IgD-negative memory B cell (primary cell): Measurements from ENCODE around the gene FAM53A. TPM values are rescaled to one million over a fixed set of nuclear protein-coding genes. Genes with fewer than 3 reads are reported as not detected.
A peak's percentile ranks its signal among the peaks of the same experiment; 100 is the strongest.
"Not testable (repeated sequence)": the region's sequence is repeated elsewhere in the genome, so short reads cannot be mapped to it uniquely, and the experiment has no call there.

Experiments
- H3K27ac Mint-ChIP-seq, 3 donors: one replicate each; pipeline ENCODE4 v1.8.0; 2020 to 2022; ENCODE audit warnings: mild to moderate bottlenecking in 3 of 3, mixed read lengths in 3 of 3, moderate library complexity in 1 of 3
- H3K27me3 Mint-ChIP-seq: one replicate; pipeline ENCODE4 v1.8.0; 2021; ENCODE audit warnings: mixed read lengths
- H3K36me3 Mint-ChIP-seq: one replicate; pipeline ENCODE4 v1.8.0; 2020; ENCODE audit warnings: mild to moderate bottlenecking, mixed read lengths
- H3K4me1 Mint-ChIP-seq, 3 donors: one replicate each; pipeline ENCODE4 v1.8.0; 2020 to 2022; ENCODE audit warnings: mixed read lengths in 3 of 3, mild to moderate bottlenecking in 1 of 3
- H3K4me3 Mint-ChIP-seq, 4 donors: one replicate each; pipeline ENCODE4 v1.8.0; 2020 to 2022; ENCODE audit warnings: mild to moderate bottlenecking in 4 of 4, mixed read lengths in 4 of 4, moderate library complexity in 3 of 4
- H3K9me3 Mint-ChIP-seq, 3 donors: one replicate each; pipeline ENCODE4 v1.8.0; 2020 to 2021; ENCODE audit warnings: mixed read lengths in 3 of 3, mild to moderate bottlenecking in 1 of 3
- polyA plus RNA-seq: library from polyadenylated mRNA; unstranded; fragments of 300-500 nt; fragmentation: Illumina TruSeq; gene quantifications from one replicate; pipeline ENCODE4 v1.2.3, GENCODE V29; 2021

FAM53A gene
- polyA plus RNA-seq, 1 donor from 2014 or later: 1.5 TPM

DNA sequence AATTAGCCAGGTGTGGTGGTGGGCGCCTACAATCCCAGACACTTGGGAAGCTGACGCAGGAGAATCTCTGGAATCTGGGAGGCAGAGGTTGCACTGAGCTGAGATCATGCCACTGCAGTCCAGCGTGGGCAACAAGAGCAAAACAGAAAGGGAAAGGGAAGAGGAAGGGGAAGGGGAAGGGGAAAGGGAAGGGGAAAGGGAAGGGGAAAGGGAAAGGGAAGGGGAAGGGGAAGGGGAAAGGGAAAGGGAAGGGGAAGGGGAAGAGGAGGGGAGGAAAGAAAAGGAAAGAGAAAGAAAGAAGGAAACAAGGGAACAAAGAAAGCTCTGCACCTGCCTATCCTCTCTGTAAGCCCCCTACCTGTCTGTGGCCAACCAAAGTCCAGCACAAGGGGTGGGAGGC is 35.2 kb downstream of the FAM53A start:
- Mint-ChIP-seq H3K4me3 (no peak overlapping the region), H3K36me3 (no peaks in the 10 kb centered on the region), H3K9me3 (no peaks in the 10 kb centered on the region)

DNA sequence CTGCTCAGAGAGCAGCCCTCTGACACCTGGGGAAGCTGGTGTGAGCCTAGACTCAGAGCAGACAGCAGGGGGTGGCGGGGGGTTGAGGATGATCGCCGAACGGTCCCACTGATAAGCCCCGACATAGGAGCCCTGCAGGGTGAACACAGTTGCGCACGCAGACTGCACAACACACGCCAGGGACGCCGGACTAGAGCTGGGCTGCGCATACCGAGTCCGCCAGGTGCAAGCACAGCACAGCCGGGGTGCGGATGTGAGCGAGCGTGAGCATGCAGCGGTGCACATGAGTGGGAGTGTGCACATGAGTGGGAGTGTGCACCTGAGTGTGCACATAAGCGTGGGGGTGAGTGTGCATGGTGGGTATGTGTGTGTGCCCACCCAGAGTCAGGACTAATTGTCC is 36.7 kb downstream of the FAM53A start:
- H3K9me3 Mint-ChIP-seq: no peaks in the 10 kb centered on the region
- H3K36me3 Mint-ChIP-seq: no peaks in the 10 kb centered on the region
- no peaks in the 10 kb centered on the region for H3K27me3 Mint-ChIP-seq
- no peak overlapping the region for H3K4me3 Mint-ChIP-seq
- H3K4me1 Mint-ChIP-seq: no peaks in the 10 kb centered on the region
- H3K27ac Mint-ChIP-seq: peak overlapping the region in 1 of 3 donors; percentile 71

More for the DNA sequence above, 35.2 kb downstream of the FAM53A start:
- Mint-ChIP-seq H3K27ac (no peak overlapping the region), H3K4me1 (no peaks in the 10 kb centered on the region), H3K27me3 (no peaks in the 10 kb centered on the region)

DNA sequence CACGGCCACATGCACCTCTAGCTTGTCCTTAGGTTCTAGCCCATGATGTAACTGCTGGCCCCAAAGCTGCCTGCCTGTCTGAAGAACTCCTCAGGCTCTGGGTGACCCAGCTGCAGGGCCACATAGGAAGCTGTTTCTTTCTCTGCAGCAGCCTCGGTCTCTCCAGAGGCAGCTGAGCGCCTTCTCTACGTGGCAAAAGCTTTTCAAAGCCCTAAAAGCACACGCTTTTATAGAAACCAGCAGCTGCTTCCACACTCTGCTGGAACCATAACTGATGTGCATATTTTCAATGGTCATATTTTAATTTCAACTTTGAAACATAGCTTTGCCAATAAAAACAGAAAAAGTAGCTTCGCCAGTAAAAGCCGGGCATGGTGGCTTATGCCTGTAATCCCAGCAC is 37.4 kb downstream of the FAM53A start:
- Mint-ChIP-seq H3K27ac (no peak overlapping the region), H3K4me1 (no peaks in the 10 kb centered on the region), H3K36me3 (peaks cover 2% of the 10 kb centered on the region), H3K27me3 (no peaks in the 10 kb centered on the region), H3K9me3 (no peaks in the 10 kb centered on the region), H3K4me3 (no peak overlapping the region)

DNA sequence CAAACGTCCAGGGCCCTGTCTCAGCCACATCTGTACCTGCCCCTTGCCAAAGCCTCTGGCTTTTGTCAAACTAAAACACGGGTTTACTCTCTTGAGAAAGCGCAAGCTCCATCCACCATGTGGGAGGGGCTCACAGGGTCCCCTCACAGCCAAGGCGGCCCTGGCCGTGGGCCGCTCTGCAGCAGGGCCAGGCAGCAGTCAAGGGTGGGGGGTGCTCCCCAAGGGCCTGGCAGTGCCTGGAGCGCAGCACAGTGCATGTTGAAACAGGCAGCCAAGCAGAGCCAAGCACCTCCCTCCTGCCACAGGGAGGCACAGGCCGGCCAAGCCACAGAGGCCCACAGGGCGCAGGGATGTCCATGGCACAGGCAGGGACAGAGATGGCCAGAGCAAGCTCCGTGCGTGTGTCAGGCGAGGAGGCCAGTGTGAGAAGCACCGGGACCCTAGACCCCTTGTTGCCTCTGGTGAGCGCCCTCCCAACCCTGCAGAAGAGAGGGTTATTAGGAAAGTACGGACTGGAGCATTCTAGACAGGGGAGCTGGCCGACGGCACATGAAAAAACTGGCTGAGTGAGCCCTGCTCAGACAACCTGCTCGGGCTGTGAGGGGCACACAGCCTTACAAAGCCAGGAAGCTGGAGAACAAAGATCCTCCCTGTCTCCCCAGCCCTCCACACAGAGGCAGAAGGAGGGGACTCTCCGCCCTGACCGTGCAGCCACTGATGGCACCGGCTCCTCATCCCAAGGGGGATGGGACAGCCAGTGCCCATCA is 39.0 kb downstream of the FAM53A start:
- H3K9me3 Mint-ChIP-seq: no peaks in the 10 kb centered on the region
- no peaks in the 10 kb centered on the region for H3K27me3 Mint-ChIP-seq
- no peaks in the 10 kb centered on the region for H3K4me1 Mint-ChIP-seq
- no peak overlapping the region for H3K4me3 Mint-ChIP-seq
- H3K36me3 Mint-ChIP-seq: peaks cover 3% of the 10 kb centered on the region
- H3K27ac Mint-ChIP-seq: no peak overlapping the region

DNA sequence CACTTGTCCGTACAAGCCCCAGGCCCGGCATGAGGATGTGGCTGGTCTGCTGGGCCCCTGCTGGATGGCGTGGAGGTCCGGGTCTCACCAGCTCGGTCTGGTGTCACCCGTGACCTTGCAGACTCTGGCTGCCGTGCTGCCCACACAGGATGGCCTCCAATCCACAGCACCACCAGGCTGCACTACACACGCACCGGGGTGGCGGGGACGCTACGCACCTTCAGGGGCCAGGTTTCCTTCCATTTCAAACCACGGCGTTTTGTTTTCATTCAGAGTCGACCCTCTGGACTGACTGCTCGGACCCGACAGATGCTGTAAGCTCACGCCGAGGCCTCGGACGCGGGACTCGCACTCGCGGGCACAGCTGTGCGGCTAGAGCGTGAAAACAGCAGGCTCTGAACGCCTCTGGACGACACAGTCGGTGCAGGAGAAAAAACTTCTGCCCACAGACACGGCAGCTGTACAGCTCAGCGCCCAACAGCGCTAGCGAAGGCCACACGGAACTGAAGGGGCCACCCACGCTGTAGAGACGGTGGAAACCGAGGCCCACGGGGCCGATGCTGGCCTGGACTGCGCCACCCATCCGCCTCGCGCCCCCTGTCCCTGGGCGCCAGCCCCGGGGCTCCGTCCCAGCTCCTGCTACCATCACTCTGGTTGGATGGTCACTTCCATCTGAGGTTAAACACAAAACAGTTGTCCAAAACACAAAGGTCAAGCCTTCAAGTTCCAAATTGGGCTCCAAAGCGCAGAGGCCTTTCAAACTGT is 40.0 kb downstream of the FAM53A start:
- Mint-ChIP-seq H3K27ac (no peak overlapping the region), H3K27me3 (no peaks in the 10 kb centered on the region), H3K9me3 (no peaks in the 10 kb centered on the region), H3K36me3 (peaks cover 3% of the 10 kb centered on the region), H3K4me1 (no peaks in the 10 kb centered on the region), H3K4me3 (no peak overlapping the region)

DNA sequence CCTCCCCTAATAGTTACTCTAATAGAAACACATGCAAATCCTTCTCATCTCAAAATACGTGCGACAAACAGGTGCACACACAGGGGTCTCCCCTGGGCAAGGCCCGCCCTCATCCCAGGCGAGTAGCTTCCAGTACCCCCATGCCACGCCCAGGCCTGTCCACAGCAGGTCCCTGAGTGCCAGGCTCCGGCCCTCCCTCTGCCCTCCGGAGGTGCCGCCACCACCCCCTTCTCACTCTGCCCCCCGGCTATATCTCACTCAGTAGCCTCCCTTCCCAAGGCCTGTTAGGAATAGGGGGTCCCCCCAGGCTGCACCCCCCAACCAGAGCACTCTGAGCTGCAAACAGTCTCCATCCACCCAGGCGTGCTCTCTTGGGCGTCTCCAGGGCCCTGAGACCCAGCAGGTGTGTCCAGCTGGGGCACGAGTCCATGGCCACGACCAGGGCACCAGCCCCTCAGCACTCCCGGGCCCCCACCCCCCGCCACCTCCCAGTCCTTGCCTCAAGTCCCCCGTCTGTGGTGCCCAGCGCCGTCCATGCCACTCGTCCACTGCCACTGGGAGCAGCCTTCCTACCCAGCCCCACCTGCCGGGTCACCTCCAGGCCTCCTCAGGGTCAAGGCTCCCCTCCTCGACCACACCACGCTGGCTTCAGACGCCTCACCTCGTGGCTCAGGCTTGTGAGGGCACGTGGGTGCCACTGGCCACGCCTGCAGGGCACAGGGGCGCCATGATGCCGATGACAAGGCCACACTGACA is 41.7 kb downstream of the FAM53A start:
- peak overlapping the region in 1 of 3 donors; percentile 62 for H3K27ac Mint-ChIP-seq
- H3K9me3 Mint-ChIP-seq: no peaks in the 10 kb centered on the region
- no peaks in the 10 kb centered on the region for H3K4me1 Mint-ChIP-seq
- H3K4me3 Mint-ChIP-seq: no peak overlapping the region
- H3K27me3 Mint-ChIP-seq: no peaks in the 10 kb centered on the region
- H3K36me3 Mint-ChIP-seq: peaks cover 3% of the 10 kb centered on the region

DNA sequence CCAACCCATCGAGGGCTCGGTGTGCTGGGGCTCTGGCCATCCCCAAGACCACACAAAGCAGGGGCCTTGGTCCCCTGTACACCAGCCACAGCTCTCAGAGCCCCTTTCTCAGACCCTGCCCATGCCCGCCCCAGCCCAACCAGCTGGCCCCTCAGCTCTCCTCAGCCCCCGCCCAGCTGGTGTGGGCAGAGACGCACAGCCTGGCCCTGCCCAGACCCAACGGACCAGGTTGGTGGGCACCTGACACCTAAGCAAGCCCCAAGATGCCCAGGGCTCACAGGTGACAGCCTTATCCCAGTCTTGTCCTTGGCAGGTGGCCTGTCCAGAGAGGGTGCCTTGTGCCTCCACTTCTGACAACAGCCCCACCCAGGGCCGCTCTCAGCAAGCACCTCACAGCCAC is 42.4 kb downstream of the FAM53A start:
- Mint-ChIP-seq H3K27ac (peak overlapping the region in 1 of 3 donors; percentile 19), H3K36me3 (peaks cover 3% of the 10 kb centered on the region), H3K4me3 (no peak overlapping the region)

DNA sequence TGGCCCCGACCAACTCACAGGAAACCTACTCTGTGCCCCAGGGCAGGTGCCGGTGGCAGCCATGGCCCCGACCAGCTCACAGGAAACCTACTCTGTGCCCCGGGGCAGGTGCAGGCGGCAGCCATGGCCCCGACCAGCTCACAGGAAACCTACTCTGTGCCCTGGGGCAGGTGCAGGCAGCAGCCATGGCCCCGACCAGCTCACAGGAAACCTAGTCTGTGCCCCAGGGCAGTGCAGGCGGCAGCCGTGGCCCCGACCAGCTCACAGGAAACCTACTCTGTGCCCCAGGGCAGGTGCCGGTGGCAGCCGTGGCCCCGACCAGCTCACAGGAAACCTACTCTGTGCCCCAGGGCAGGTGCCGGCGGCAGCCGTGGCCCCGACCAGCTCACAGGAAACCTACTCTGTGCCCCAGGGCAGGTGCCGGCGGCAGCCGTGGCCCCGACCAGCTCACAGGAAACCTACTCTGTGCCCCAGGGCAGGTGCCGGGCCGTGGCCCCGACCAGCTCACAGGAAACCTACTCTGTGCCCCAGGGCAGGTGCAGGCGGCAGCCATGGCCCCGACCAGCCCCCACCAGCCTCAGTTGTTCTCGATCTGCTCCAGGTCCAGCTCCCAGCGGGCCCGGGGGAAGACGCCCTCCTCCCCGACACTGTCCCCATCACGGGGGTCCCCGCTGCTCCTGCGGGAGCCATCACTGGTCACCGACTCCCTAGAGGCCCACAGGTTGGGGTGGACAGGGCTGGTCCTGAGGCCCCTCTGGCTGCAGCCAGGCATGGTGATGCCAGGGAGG is 43.2 kb downstream of the FAM53A start:
- H3K27me3 Mint-ChIP-seq, H3K27ac Mint-ChIP-seq, H3K4me1 Mint-ChIP-seq: not testable (repeated sequence)

More for the DNA sequence above, 42.4 kb downstream of the FAM53A start:
- Mint-ChIP-seq H3K27me3 (no peaks in the 10 kb centered on the region), H3K9me3 (no peaks in the 10 kb centered on the region), H3K4me1 (no peaks in the 10 kb centered on the region)

DNA sequence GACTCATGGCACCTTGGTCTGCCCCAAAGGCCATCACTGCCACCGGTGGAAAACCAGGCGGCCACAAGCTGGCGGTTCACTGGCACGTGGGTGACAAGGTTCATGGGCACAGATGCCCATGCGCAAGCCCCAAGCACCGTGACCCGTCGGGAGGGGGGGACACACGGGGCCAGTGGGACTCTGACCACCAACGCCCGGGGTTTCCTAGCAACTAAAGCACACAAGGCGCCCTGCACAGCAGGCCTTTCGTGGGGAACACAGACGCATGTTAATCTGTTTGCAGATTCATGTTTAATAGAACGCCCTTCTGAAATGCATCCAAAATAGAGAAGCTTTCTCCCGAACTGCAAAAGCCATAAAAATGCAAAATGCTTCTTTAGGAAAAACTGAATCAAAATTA is 43.9 kb downstream of the FAM53A start:
- Mint-ChIP-seq H3K36me3 (peaks cover 3% of the 10 kb centered on the region), H3K4me1 (no peaks in the 10 kb centered on the region), H3K9me3 (no peaks in the 10 kb centered on the region), H3K27ac (no peak overlapping the region), H3K4me3 (no peak overlapping the region), H3K27me3 (peaks cover 5% of the 10 kb centered on the region)

More for the DNA sequence above, 43.2 kb downstream of the FAM53A start:
- H3K9me3 Mint-ChIP-seq, H3K4me3 Mint-ChIP-seq, H3K36me3 Mint-ChIP-seq: not testable (repeated sequence)

DNA sequence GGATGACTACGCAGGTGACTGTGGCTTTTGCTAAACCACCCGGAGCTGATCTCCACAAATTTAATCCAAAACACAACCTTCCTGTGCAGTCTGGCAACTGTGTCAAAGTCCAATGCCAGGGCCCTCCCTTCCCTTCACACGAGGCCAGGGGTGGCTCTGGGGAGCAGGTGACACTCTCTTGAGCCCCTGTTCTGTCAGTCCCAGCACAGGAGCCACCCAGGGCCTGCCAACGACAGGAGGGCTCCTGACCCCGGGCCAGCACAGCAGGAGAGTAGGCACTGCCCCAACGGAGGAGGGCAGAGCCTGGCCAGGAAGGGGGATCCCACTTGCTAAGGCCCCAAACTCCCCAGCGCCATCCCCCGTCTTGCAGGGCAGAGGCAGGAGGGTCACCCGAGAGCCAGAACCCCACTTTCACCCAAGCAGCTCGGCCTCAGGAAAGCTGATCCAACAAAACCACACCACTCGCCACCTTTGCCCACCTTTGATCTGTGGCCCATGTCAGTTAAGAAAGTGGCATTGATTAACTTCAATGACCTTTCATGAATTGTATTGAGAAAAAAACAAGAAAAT is 44.7 kb downstream of the FAM53A start:
- peaks cover 3% of the 10 kb centered on the region for H3K36me3 Mint-ChIP-seq
- H3K9me3 Mint-ChIP-seq: no peaks in the 10 kb centered on the region
- H3K27ac Mint-ChIP-seq: no peak overlapping the region
- H3K4me3 Mint-ChIP-seq: no peak overlapping the region
- no peaks in the 10 kb centered on the region for H3K4me1 Mint-ChIP-seq
- H3K27me3 Mint-ChIP-seq: peaks cover 5% of the 10 kb centered on the region

DNA sequence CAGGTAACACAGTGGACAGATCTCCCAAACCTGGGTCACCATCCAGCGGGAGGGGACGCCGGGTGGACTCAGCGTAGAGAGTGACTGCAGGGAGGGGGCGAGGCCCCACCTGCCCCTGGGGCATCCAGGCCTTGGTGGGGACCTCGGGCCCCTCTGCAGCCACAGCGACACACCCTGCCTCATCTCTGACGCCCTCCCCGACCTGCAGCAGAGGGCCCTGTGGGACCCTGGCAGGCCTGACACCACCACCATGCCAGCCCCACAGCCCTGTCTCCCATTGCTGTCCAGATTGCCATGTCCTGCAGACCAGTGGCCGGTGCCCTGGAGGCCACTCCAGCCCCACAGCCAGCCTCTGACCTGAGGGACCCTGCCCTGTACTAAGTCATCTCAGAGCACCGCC is 45.2 kb downstream of the FAM53A start:
- Mint-ChIP-seq H3K4me3 (no peak overlapping the region), H3K4me1 (no peaks in the 10 kb centered on the region)

DNA sequence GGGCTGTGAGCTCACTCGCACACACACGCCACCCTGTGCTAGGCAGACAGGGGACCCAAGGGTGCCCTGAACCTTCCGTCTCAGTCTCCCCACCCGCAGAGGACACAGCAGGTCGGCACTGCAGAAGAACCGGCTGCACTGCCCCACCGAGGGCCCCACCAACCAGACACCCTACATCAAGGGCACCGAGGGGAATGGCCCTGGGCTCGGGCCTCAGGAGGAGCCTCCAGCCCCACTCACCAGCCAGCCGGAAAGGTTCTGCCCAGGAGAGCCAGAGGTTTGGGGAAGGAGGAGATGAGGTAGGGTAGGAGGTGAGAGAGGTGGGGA is 45.9 kb downstream of the FAM53A start:
- no peak overlapping the region for H3K27ac Mint-ChIP-seq
- no peak overlapping the region for H3K4me3 Mint-ChIP-seq
- peaks cover 5% of the 10 kb centered on the region for H3K27me3 Mint-ChIP-seq
- H3K36me3 Mint-ChIP-seq: peaks cover 3% of the 10 kb centered on the region
- no peaks in the 10 kb centered on the region for H3K4me1 Mint-ChIP-seq
- no peaks in the 10 kb centered on the region for H3K9me3 Mint-ChIP-seq

More for the DNA sequence above, 45.2 kb downstream of the FAM53A start:
- peaks cover 3% of the 10 kb centered on the region for H3K36me3 Mint-ChIP-seq
- peaks cover 5% of the 10 kb centered on the region for H3K27me3 Mint-ChIP-seq
- no peaks in the 10 kb centered on the region for H3K9me3 Mint-ChIP-seq
- H3K27ac Mint-ChIP-seq: no peak overlapping the region

DNA sequence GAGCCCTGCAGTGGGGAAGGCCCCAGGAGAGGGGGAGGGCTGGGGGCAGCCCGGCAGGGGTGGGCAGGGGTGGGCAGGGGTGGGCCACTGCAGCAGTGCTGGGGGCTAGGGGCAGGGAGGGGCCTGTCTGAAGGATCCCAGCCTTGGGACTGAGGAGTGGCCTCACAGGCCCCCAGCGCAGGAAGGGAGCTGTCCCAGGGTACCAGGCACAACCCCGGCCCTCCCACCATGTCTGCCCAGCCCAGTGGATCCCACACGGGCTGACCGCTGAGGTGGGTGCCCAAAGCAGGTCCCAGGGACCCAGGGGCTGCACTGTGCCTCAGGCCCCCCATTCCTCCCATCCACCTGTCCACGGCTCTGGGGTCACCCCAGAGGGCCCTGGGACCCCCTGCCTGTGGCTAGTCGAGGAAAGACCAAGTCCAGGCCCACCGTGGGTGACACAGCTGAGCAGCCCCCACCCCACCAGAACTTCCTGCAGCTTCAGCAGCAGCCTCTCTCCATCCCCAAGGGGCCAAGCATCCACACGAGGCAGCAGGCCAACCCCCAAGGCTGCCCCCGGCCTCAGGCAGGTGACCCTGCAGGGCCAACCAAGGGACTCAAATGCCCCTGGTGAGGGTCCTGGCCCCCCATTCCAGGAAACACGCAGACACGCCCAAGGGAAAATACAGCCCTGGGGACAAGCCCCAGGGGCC is 46.4 kb downstream of the FAM53A start:
- H3K27ac Mint-ChIP-seq: no peak overlapping the region
- no peaks in the 10 kb centered on the region for H3K9me3 Mint-ChIP-seq
- H3K36me3 Mint-ChIP-seq: peaks cover 3% of the 10 kb centered on the region
- no peaks in the 10 kb centered on the region for H3K4me1 Mint-ChIP-seq
- peaks cover 5% of the 10 kb centered on the region for H3K27me3 Mint-ChIP-seq
- H3K4me3 Mint-ChIP-seq: no peak overlapping the region
